ENCODE data around the gene FSD2.
"Not testable (repeated sequence)": the region's sequence is repeated elsewhere in the genome, so short reads cannot be mapped to it uniquely, and the experiment has no call there.

FSD2 gene

GRCh38 chr15:82830427-82831173, 24.7 kb upstream of the FSD2 start:
- DNase-seq: no peak

GRCh38 chr15:82829234-82829633, 23.4 kb upstream of the FSD2 start:
- DNase-seq: no peak

- no peak for DNase-seq
Measured at GRCh38 chr15:82828075-82828474, 22.2 kb upstream of the FSD2 start.

GRCh38 chr15:82823049-82823448, 17.2 kb upstream of the FSD2 start:
- no peak for DNase-seq

- DNase-seq: not testable (repeated sequence)
Measured at GRCh38 chr15:82821851-82822250, 16.0 kb upstream of the FSD2 start.

- DNase-seq: not testable (repeated sequence)
Measured at GRCh38 chr15:82821396-82821795, 15.5 kb upstream of the FSD2 start.

- DNase-seq: no peak
Measured at GRCh38 chr15:82820128-82820527, 14.3 kb upstream of the FSD2 start.

GRCh38 chr15:82812994-82813393, 7.1 kb upstream of the FSD2 start:
- no peak for DNase-seq

GRCh38 chr15:82810890-82811426, 5.1 kb upstream of the FSD2 start:
- DNase-seq: no peak

GRCh38 chr15:82810061-82810889, 4.4 kb upstream of the FSD2 start:
- DNase-seq: peak; percentile 50

GRCh38 chr15:82809308-82810060, 3.6 kb upstream of the FSD2 start, which contains the start of gene WHAMM:
WHAMM (plus strand) TSS chr15:82809628; CDS start chr15:82809727, 99 bp downstream.
- peak; percentile 94 for DNase-seq

GRCh38 chr15:82808634-82809041, 2.8 kb upstream of the FSD2 start:
- no peak for DNase-seq

- no peak for DNase-seq
Measured at GRCh38 chr15:82807920-82808633, 2.2 kb upstream of the FSD2 start.

- no peak for DNase-seq
Measured at GRCh38 chr15:82804575-82804949, 1.3 kb downstream of the FSD2 start.

GRCh38 chr15:82803793-82804574, 1.9 kb downstream of the FSD2 start:
- DNase-seq: no peak

GRCh38 chr15:82802497-82802896, 3.4 kb downstream of the FSD2 start:
- DNase-seq: no peak

GRCh38 chr15:82799183-82799841, 6.6 kb downstream of the FSD2 start:
- no peak for DNase-seq

GRCh38 chr15:82798531-82799166, 7.2 kb downstream of the FSD2 start:
- DNase-seq: no peak

- DNase-seq: no peak
Measured at GRCh38 chr15:82798104-82798503, 7.8 kb downstream of the FSD2 start.

- DNase-seq: no peak
Measured at GRCh38 chr15:82793737-82794136, 12.1 kb downstream of the FSD2 start.

- DNase-seq: no peak
Measured at GRCh38 chr15:82792068-82792467, 13.8 kb downstream of the FSD2 start.
